ENCODE data around the gene CCNG1.
"Not testable (repeated sequence)": the region's sequence is repeated elsewhere in the genome, so short reads cannot be mapped to it uniquely, and the experiment has no call there.

The CCNG1 gene

GRCh38 chr5:163448491-163448890, 11.1 kb downstream of the CCNG1 start:
- H3K4me3 ChIP-seq = no peak overlapping the region
- no peak for DNase-seq (ENCODE audit: low read depth, low spot score)
- H3K9ac ChIP-seq (ENCODE audit: insufficient read length) = no peak overlapping the region
- peaks cover 93% of the 10 kb centered on the region for H3K36me3 ChIP-seq (ENCODE audit: insufficient read depth, low read length)
- no peak overlapping the region for H3K27ac ChIP-seq
- TF ChIP-seq POLR2AphosphoS5 (IDR thresholded peaks at IDR 0.05; ENCODE audit: borderline replicate concordance, low read depth, low read length) (no peak), FOXP2 (optimal IDR thresholded peaks at IDR 0.05; ENCODE audit: control extremely low read depth, extremely low read length, insufficient read depth) (no peak), EZH2 (IDR thresholded peaks at IDR 0.05) (no peak)
- H3K9me3 ChIP-seq (ENCODE audit: low read depth, low read length) = no peaks in the 10 kb centered on the region

DNA sequence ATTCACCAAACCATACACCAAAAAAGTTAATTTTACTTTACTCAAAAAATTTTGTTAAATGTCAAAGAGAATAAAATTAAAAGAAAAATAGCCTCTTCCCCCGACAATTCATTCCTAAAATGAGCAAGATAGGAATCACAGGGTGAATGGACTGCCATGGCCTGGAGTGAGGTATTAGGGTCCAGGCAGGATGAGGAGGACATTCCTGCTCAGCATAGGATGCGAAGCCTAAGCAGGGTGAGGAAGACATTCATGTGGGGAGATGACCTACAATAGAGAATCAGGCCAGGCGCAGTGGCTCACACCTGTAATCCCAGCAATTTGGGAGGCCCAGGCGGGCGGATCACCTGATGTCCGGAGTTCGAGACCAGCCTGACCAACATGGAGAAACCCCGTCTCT, 14.1 kb downstream of the CCNG1 start:
- H3K4me3 ChIP-seq = no peak overlapping the region
- TF ChIP-seq POLR2AphosphoS5 (IDR thresholded peaks at IDR 0.05; ENCODE audit: borderline replicate concordance, low read depth, low read length) (no peak), FOXP2 (optimal IDR thresholded peaks at IDR 0.05; ENCODE audit: control extremely low read depth, extremely low read length, insufficient read depth) (no peak), EZH2 (IDR thresholded peaks at IDR 0.05) (no peak)
- H3K36me3 ChIP-seq (ENCODE audit: insufficient read depth, low read length) = peaks cover 89% of the 10 kb centered on the region

GRCh38 chr5:163453705-163454104, 16.3 kb downstream of the CCNG1 start:
- Histone ChIP-seq H3K9ac (ENCODE audit: insufficient read length) (peak overlapping the region; percentile 19), H3K36me3 (ENCODE audit: insufficient read depth, low read length) (peaks cover 72% of the 10 kb centered on the region), H3K27ac (peak overlapping the region; percentile 56), H3K9me3 (ENCODE audit: low read depth, low read length) (no peaks in the 10 kb centered on the region), H3K4me3 (no peak overlapping the region)
- no peak for TF ChIP-seq POLR2AphosphoS5 (IDR thresholded peaks at IDR 0.05; ENCODE audit: borderline replicate concordance, low read depth, low read length)
- no peak for TF ChIP-seq EZH2 (IDR thresholded peaks at IDR 0.05)
- no peak for TF ChIP-seq FOXP2 (optimal IDR thresholded peaks at IDR 0.05; ENCODE audit: control extremely low read depth, extremely low read length, insufficient read depth)
- DNase-seq (ENCODE audit: low read depth, low spot score) = no peak

More for the DNA sequence above, 14.1 kb downstream of the CCNG1 start:
- H3K9ac ChIP-seq (ENCODE audit: insufficient read length) = no peak overlapping the region
- no peak for DNase-seq (ENCODE audit: low read depth, low spot score)
- H3K9me3 ChIP-seq (ENCODE audit: low read depth, low read length) = no peaks in the 10 kb centered on the region
- H3K27ac ChIP-seq = no peak overlapping the region

DNA sequence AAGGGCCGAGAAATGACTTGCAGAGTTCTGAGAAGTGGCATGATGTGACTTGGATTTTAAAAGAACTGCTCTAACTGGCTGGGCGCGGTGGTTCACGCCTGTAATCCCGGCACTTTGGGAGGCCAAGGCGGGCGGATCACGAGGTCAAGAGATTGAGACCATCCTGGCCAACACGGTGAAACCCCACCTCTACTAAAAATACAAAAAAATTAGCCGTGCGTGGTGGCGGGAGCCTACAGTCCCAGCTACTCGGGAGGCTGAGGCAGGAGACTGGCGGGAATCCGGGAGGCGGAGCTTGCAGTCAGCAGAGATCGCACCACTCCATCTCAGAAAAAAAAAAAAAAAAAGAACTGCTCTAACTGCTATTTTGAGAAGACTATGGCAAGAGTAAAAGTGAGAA, 18.0 kb downstream of the CCNG1 start:
- H3K9ac ChIP-seq (ENCODE audit: insufficient read length); DNase-seq (ENCODE audit: low read depth, low spot score); H3K9me3 ChIP-seq (ENCODE audit: low read depth, low read length); H3K4me3 ChIP-seq; H3K27ac ChIP-seq: not testable (repeated sequence)
- H3K36me3 ChIP-seq (ENCODE audit: insufficient read depth, low read length) = peaks cover 56% of the 10 kb centered on the region

DNA sequence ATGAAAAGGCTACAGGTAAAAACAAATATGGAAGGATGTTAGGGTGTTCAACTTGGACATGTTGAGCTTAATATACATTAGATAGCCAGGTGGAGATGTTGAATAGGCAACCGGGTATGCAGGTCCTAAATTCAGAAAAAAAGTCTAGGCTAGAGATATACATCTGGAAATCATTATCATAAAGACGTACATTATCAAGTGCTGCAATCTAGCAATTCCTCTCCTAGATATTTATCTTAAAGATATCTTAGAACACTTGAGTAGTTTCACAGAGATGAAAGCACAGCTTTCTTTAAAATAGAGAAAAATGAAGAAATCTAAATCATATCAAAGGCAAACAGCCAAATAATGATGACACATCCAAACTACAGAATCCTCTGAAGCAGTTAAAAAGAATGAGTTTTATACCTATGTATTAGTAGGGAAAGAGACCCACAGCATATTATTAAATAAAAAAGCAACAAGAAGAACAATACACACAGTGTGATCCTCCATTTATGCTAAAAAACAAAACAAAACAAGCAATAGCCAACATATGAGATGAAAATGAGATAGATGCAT, 18.7 kb downstream of the CCNG1 start:
- no peak for TF ChIP-seq FOXP2 (optimal IDR thresholded peaks at IDR 0.05; ENCODE audit: control extremely low read depth, extremely low read length, insufficient read depth)
- TF ChIP-seq POLR2AphosphoS5 (IDR thresholded peaks at IDR 0.05; ENCODE audit: borderline replicate concordance, low read depth, low read length) = no peak
- no peak for TF ChIP-seq EZH2 (IDR thresholded peaks at IDR 0.05)
- no peak for DNase-seq (ENCODE audit: low read depth, low spot score)
- no peaks in the 10 kb centered on the region for H3K9me3 ChIP-seq (ENCODE audit: low read depth, low read length)
- H3K27ac ChIP-seq = peak overlapping the region; percentile 67; the same call in 1 of the 2 replicates
- H3K36me3 ChIP-seq (ENCODE audit: insufficient read depth, low read length) = peaks cover 49% of the 10 kb centered on the region
- no peak overlapping the region for H3K9ac ChIP-seq (ENCODE audit: insufficient read length)
- 0 out of 2 replicates have a peak overlapping the region, but pooled peaks have one; percentile 2 for H3K4me3 ChIP-seq

DNA sequence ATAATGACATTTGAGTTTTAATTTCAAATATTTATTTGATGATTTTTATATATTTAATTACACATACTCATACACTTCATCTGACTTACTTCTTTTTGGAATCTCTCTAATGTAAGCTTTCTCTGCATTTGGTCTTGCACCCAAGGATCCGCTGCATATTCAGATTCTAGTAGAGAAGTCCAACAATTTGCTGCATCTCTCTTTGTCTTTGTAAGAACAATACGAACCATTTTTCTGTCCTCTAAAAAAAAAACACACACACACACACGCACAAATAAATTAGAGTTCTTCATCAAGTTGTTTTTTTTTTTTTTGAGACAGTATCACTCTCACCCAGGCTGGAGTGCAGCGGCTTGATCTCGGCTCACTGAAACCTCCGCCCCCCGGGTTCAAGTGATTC, 19.4 kb downstream of the CCNG1 start:
- peaks cover 45% of the 10 kb centered on the region for H3K36me3 ChIP-seq (ENCODE audit: insufficient read depth, low read length)
- no peaks in the 10 kb centered on the region for H3K9me3 ChIP-seq (ENCODE audit: low read depth, low read length)
- DNase-seq (ENCODE audit: low read depth, low spot score) = no peak
- no peak for TF ChIP-seq POLR2AphosphoS5 (IDR thresholded peaks at IDR 0.05; ENCODE audit: borderline replicate concordance, low read depth, low read length)
- no peak for TF ChIP-seq FOXP2 (optimal IDR thresholded peaks at IDR 0.05; ENCODE audit: control extremely low read depth, extremely low read length, insufficient read depth)
- TF ChIP-seq EZH2 (IDR thresholded peaks at IDR 0.05) = no peak
- peak overlapping the region; percentile 67; the same call in 1 of the 2 replicates for H3K27ac ChIP-seq
- no peak overlapping the region for H3K9ac ChIP-seq (ENCODE audit: insufficient read length)
- H3K4me3 ChIP-seq = no peak overlapping the region

DNA sequence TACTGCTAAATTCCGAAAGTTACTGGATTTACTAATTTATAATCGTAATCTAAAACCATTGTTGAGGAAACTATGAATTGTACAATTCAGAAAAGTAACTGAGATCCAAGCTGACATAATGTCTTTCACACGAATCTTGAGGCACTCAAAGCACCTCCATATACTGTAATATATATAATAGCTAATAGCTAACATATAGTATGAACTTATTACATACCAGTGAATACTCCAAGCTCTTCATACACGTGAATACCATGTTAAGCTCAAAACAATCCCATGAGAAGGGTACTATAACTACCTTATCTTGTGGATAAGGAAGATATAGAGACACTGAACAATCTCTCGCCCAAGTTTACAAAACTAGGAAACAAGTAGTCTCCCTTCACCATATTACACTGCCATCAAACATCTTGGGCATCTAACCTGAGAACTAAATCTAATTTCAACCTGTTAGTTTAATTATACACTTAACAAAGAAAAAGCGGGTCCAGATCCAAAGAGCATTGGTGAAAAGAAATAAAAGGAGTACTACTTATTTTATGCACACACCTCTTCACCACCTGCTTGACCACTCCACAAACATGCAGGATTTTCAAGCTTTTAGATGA, 21.5 kb downstream of the CCNG1 start:
- Histone ChIP-seq H3K4me3 (peak overlapping the region; percentile 94), H3K36me3 (ENCODE audit: insufficient read depth, low read length) (peaks cover 28% of the 10 kb centered on the region), H3K27ac (peak overlapping the region; percentile 100), H3K9me3 (ENCODE audit: low read depth, low read length) (no peaks in the 10 kb centered on the region), H3K9ac (ENCODE audit: insufficient read length) (peak overlapping the region; percentile 99)
- DNase-seq (ENCODE audit: low read depth, low spot score) = no peak
- TF ChIP-seq FOXP2 (optimal IDR thresholded peaks at IDR 0.05; ENCODE audit: control extremely low read depth, extremely low read length, insufficient read depth) = no peak
- no peak for TF ChIP-seq POLR2AphosphoS5 (IDR thresholded peaks at IDR 0.05; ENCODE audit: borderline replicate concordance, low read depth, low read length)
- no peak for TF ChIP-seq EZH2 (IDR thresholded peaks at IDR 0.05)

- Histone ChIP-seq H3K27ac (peak overlapping the region; percentile 100), H3K4me3 (peak overlapping the region; percentile 94), H3K9me3 (ENCODE audit: low read depth, low read length) (no peaks in the 10 kb centered on the region), H3K36me3 (ENCODE audit: insufficient read depth, low read length) (peaks cover 31% of the 10 kb centered on the region), H3K9ac (ENCODE audit: insufficient read length) (peak overlapping the region; percentile 99)
- DNase-seq (ENCODE audit: low read depth, low spot score) = no peak
- TF ChIP-seq EZH2 (IDR thresholded peaks at IDR 0.05) = no peak
- TF ChIP-seq FOXP2 (optimal IDR thresholded peaks at IDR 0.05; ENCODE audit: control extremely low read depth, extremely low read length, insufficient read depth) = no peak
Observed at GRCh38 chr5:163459462-163459818, 22.0 kb downstream of the CCNG1 start.

Measured in SK-N-MC (cell line).